H1 (cell line): ENCODE data around the gene GRIK1. TPM values are rescaled to one million over a fixed set of nuclear protein-coding genes. Genes with fewer than 3 reads are reported as not detected.

Source experiments
- CTCF ChIA-PET: fragments of 300-600 bp; sonication (Branson Sonifier 250); formaldehyde crosslinking; loops from one replicate; lab custom pipeline; 2021; ENCODE audit not compliant: partially characterized antibody; lab: Charles Lee
- POLR2A ChIA-PET: fragments of 300-600 bp; sonication (Branson Sonifier 250); formaldehyde crosslinking; loops from one replicate; lab custom pipeline; 2021; ENCODE audit warnings: inconsistent platforms; ENCODE audit not compliant: partially characterized antibody; lab: Charles Lee
- DNase-seq, 2 experiments: peaks; one replicate each; pipeline versions ENCODE4 v3.0.0 to v3.0.0-alpha.2; 2010 to 2022; ENCODE audit warnings: low spot score in 2 of 2, low read depth in 1 of 2, mixed read lengths in 1 of 2
- FAIRE-seq: peaks from 2 replicates; lab custom pipeline; 2011; peaks lifted over from hg19 to GRCh38; lab: Jason Lieb, UNC
- H2AFZ ChIP-seq: 2 replicates; pipeline ENCODE4 v1.8.1; 2012; ENCODE audit warnings: low read length, inconsistent platforms
- H2AK5ac ChIP-seq: 2 replicates; pipeline ENCODE4 v1.6.1; 2013; ENCODE audit warnings: low read depth, low read length
- H2BK120ac ChIP-seq: replicated peaks from 2 replicates; pipeline ENCODE3; 2013; ENCODE audit warnings: low read depth, low read length, inconsistent platforms
- H2BK12ac ChIP-seq: 2 replicates; pipeline ENCODE4 v1.6.1; 2013; ENCODE audit warnings: low read depth, low read length
- H2BK15ac ChIP-seq: 2 replicates; pipeline ENCODE4 v1.6.1; 2013; ENCODE audit warnings: low read length
- H2BK20ac ChIP-seq: 2 replicates; pipeline ENCODE4 v1.6.1; 2013; ENCODE audit warnings: low read length
- H2BK5ac ChIP-seq: 2 replicates; pipeline ENCODE4 v1.6.1; 2013; ENCODE audit warnings: low read depth, low read length
- H3K14ac ChIP-seq: 2 replicates; pipeline ENCODE4 v1.6.1; 2013; ENCODE audit warnings: inconsistent platforms; ENCODE audit not compliant: insufficient read length
- H3K18ac ChIP-seq: 2 replicates; pipeline ENCODE4 v1.6.1; 2013; ENCODE audit warnings: low read length; ENCODE audit errors: extremely low read depth
- H3K23ac ChIP-seq: 2 replicates; pipeline ENCODE4 v1.6.1; 2013; ENCODE audit warnings: inconsistent platforms; ENCODE audit not compliant: insufficient read length
- H3K23me2 ChIP-seq: 2 replicates; pipeline ENCODE4 v1.6.1; 2013; ENCODE audit warnings: low read depth, low read length
- H3K27ac ChIP-seq: 2 replicates; pipeline ENCODE4 v1.6.1; 2011; ENCODE audit warnings: low read depth, low read length, inconsistent platforms
- H3K27me3 ChIP-seq, 4 experiments: replicated peaks in 1 of 4; 1 replicate in 1 of 4; 2 replicates in 3 of 4; pipeline versions ENCODE4 v1.6.1 to v1.8.1; 2011 to 2013; ENCODE audit warnings: low read length in 3 of 4, mild to moderate bottlenecking in 3 of 4, inconsistent platforms in 2 of 4, mixed read lengths in 2 of 4, moderate library complexity in 1 of 4; ENCODE audit not compliant: control insufficient read depth in 3 of 4, insufficient read depth in 3 of 4; ENCODE audit errors: extremely low read depth in 1 of 4
- H3K36me3 ChIP-seq, 4 experiments: 2 replicates each; pipeline versions ENCODE4 v1.6.1 to v1.8.1; 2011 to 2013; ENCODE audit warnings: mild to moderate bottlenecking in 4 of 4, low read length in 3 of 4, moderate library complexity in 2 of 4, control low read depth in 1 of 4, inconsistent platforms in 1 of 4; ENCODE audit not compliant: insufficient read depth in 4 of 4, control insufficient read depth in 2 of 4
- H3K4ac ChIP-seq: replicated peaks from 2 replicates; pipeline ENCODE3; 2013; ENCODE audit warnings: low read length, low read depth, mixed read lengths, inconsistent platforms; ENCODE audit not compliant: insufficient read length
- H3K4me1 ChIP-seq, 4 experiments: replicated peaks in 1 of 4; 1 replicate in 1 of 4; 2 replicates in 3 of 4; pipeline versions ENCODE4 v1.6.1 to v1.8.1; 2011 to 2013; ENCODE audit warnings: low read length in 3 of 4, inconsistent platforms in 2 of 4, mixed read lengths in 1 of 4; ENCODE audit not compliant: insufficient read depth in 4 of 4, control insufficient read depth in 3 of 4
- H3K4me2 ChIP-seq, 2 experiments: 2 replicates each; pipeline versions ENCODE4 v1.6.1 to v1.8.1; 2011 to 2013; ENCODE audit warnings: low read depth in 2 of 2, low read length in 2 of 2, control low read depth in 1 of 2, inconsistent platforms in 1 of 2, mild to moderate bottlenecking in 1 of 2; ENCODE audit not compliant: insufficient read depth in 1 of 2
- H3K4me3 ChIP-seq, 4 experiments: fragments of 200-600, 300-600 bp in 1 of 4; sonication (generic), shearing (Covaris generic), sonication (Bioruptor Twin) in 1 of 4; 2 replicates each; pipeline versions ENCODE4 v1.5.1 to v1.8.1; 2011 to 2016; ENCODE audit warnings: low read length in 4 of 4, low read depth in 3 of 4, control low read depth in 2 of 4, inconsistent platforms in 2 of 4, mild to moderate bottlenecking in 2 of 4, mixed read lengths in 1 of 4, moderate library complexity in 1 of 4; ENCODE audit not compliant: insufficient read depth in 2 of 4; ENCODE audit errors: extremely low read depth in 1 of 4
- H3K56ac ChIP-seq: replicated peaks from 2 replicates; pipeline ENCODE3; 2013; ENCODE audit warnings: low read depth, mild to moderate bottlenecking, mixed read lengths, low read length, inconsistent platforms; ENCODE audit not compliant: insufficient read length
- H3K79me1 ChIP-seq: 2 replicates; pipeline ENCODE4 v1.6.1; 2013; ENCODE audit warnings: low read depth, low read length, control low read depth
- H3K79me2 ChIP-seq, 2 experiments: 2 replicates each; pipeline versions ENCODE4 v1.6.1 to v1.8.1; 2012 to 2013; ENCODE audit warnings: low read length in 2 of 2, mild to moderate bottlenecking in 2 of 2, inconsistent platforms in 1 of 2; ENCODE audit not compliant: insufficient read depth in 2 of 2, control insufficient read depth in 1 of 2
- H3K9ac ChIP-seq, 4 experiments: replicated peaks in 1 of 4; 1 replicate in 1 of 4; 2 replicates in 3 of 4; pipeline versions ENCODE4 v1.6.1 to v1.8.1; 2011 to 2013; ENCODE audit warnings: low read depth in 3 of 4, low read length in 3 of 4, control low read depth in 2 of 4, mild to moderate bottlenecking in 2 of 4, moderate library complexity in 2 of 4, inconsistent platforms in 1 of 4; ENCODE audit errors: extremely low read depth in 1 of 4
- H3K9me3 ChIP-seq, 2 experiments: 2 replicates each; pipeline versions ENCODE4 v1.6.1 to v1.8.1; 2012 to 2013; ENCODE audit warnings: mild to moderate bottlenecking in 2 of 2, moderate library complexity in 2 of 2, control low read depth in 1 of 2, inconsistent platforms in 1 of 2, low read depth in 1 of 2, low read length in 1 of 2, mixed read lengths in 1 of 2; ENCODE audit not compliant: insufficient read depth in 2 of 2
- H4K20me1 ChIP-seq, 2 experiments: replicated peaks in 1 of 2; 2 replicates each; pipeline versions ENCODE3 to v1.8.1; 2011 to 2013; ENCODE audit warnings: inconsistent platforms in 2 of 2, low read length in 2 of 2, mild to moderate bottlenecking in 1 of 2; ENCODE audit not compliant: insufficient read depth in 2 of 2, control insufficient read depth in 1 of 2
- H4K5ac ChIP-seq: 2 replicates; pipeline ENCODE4 v1.6.1; 2013; ENCODE audit warnings: low read length, low read depth, mixed read lengths, inconsistent platforms; ENCODE audit not compliant: insufficient read length
- H4K8ac ChIP-seq: 2 replicates; pipeline ENCODE4 v1.8.0; 2013; ENCODE audit warnings: mild to moderate bottlenecking, moderate library complexity, low read length, inconsistent platforms; ENCODE audit not compliant: insufficient read depth; ENCODE audit errors: extremely low read depth
- H4K91ac ChIP-seq: replicated peaks from 2 replicates; pipeline ENCODE3; 2013; ENCODE audit warnings: low read length, mixed read lengths, inconsistent platforms; ENCODE audit not compliant: insufficient read length
- MAFK ChIP-seq: IDR thresholded peaks from 2 replicates; pipeline ENCODE4 v1.6.1; 2012; ENCODE audit warnings: low read depth, mild to moderate bottlenecking, improper control_type of control experiment, low read length
- RFX5 ChIP-seq: IDR thresholded peaks from 2 replicates; pipeline ENCODE4 v1.6.1; 2011; ENCODE audit warnings: low read depth, low read length, improper control_type of control experiment, borderline replicate concordance
- RXRA ChIP-seq: IDR thresholded peaks from 2 replicates; pipeline ENCODE4 v1.6.1; 2011; ENCODE audit warnings: low read depth, mild to moderate bottlenecking, low read length, moderate library complexity; ENCODE audit not compliant: insufficient read depth
- TCF12 ChIP-seq: IDR thresholded peaks from 2 replicates; pipeline ENCODE4 v1.6.1; 2011; ENCODE audit warnings: low read depth, mild to moderate bottlenecking, low read length
- WGBS, 2 experiments: shearing (Covaris generic) in 1 of 2; methylation state at CpG; one replicate each; pipeline versions ENCODE4 v1.1.6 to v1.1.7; 2013 to 2015; ENCODE audit warnings: low lambda C conversion rate in 2 of 2, mixed read lengths in 2 of 2, inconsistent platforms in 1 of 2, low coverage in 1 of 2, missing lambda C conversion rate in 1 of 2; ENCODE audit not compliant: insufficient replicate concordance in 2 of 2, insufficient coverage in 1 of 2, insufficient read length in 1 of 2; ENCODE audit errors: extremely low coverage in 1 of 2, missing lambda C conversion rate in 1 of 2; 5-methylcytosine and 5-hydroxymethylcytosine counted together
- polyA plus RNA-seq, 7 experiments: library from polyadenylated mRNA; depleted of rRNA in 3 of 7; stranded (reverse) in 5 of 7; unstranded in 2 of 7; fragments of >200 nt in 5 of 7; fragments of 200-250 nt in 2 of 7; gene quantifications; 1 replicate in 5 of 7; 2 replicates in 1 of 7; 4 replicates in 1 of 7; pipeline versions ENCODE4 v1.2.1 to v1.2.3, GENCODE V29; 2011 to 2013; ENCODE audit warnings: missing spikeins in 2 of 7, mixed read lengths in 2 of 7
- total RNA-seq: library from RNA; stranded (reverse); fragmentation: NEBNext Ultra II Directional; extraction: Animal tissue kit (Norgen Biotek cat#: 25700); gene quantifications from 2 replicates; pipeline ENCODE4 v1.2.1, GENCODE V29; 2021

Gene GRIK1
- total and polyA plus RNA-seq, 2 of the 8 experiments (the other 6 are each of a cell fraction or from before 2014, with no cell fraction given), result 0.11 to 0.32 TPM

DNA sequence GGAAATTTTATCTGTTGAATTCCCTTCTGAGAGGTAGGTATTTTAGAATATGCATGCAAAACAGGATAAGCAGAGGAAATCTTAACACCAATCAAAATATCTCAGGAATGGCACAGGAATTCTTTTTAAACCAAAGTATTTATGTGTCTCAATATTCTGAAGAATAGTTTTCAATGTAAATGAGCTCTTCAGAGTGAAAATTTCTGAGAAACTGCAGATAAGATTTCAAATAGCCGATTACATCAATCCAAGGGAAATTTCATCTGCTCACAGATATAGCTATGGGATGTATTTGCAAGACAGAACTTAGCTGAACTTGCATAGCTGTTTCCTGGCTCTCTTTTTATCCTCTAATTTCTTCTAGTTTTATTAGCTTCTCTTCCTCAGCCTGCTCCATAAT lies 209.5 kb downstream of the GRIK1 start:
- Histone ChIP-seq H4K8ac (no peak overlapping the region), H4K20me1 (no peaks in the 10 kb centered on the region), H3K23me2 (no peaks in the 10 kb centered on the region), H3K18ac (no peak overlapping the region), H3K27me3 (no peaks in the 10 kb centered on the region), H3K4me3 (no peak overlapping the region), H3K79me2 (no peaks in the 10 kb centered on the region), H3K4ac (no peak overlapping the region), H3K4me2 (no peak overlapping the region), H2AK5ac (no peak overlapping the region), H3K9me3 (no peaks in the 10 kb centered on the region), H3K23ac (no peak overlapping the region), H2AFZ (no peak overlapping the region), H2BK15ac (no peak overlapping the region), H2BK120ac (no peak overlapping the region), H4K5ac (no peak overlapping the region), H2BK12ac (no peak overlapping the region), H3K36me3 (no peaks in the 10 kb centered on the region), H2BK20ac (no peak overlapping the region), H4K91ac (no peak overlapping the region), H3K14ac (no peak overlapping the region)
- 95% methylated on average over 1 of the region's 1 CpG; no CpG with 5 or more reads in 1 of the 2 experiments for WGBS, 2 experiments
- DNase-seq (no peak), FAIRE-seq (no peak)
- ChIA-PET POLR2A (no interaction called here), CTCF (no interaction called here)
- TF ChIP-seq RFX5 (no peak), MAFK (no peak), TCF12 (no peak), RXRA (no peak)
- TF ChIP-seq, all 59 proteins: peak for 0
- Histone ChIP-seq H3K79me1 (no peaks in the 10 kb centered on the region), H3K27ac (no peak overlapping the region), H3K56ac (no peak overlapping the region), H3K4me1 (no peaks in the 10 kb centered on the region), H2BK5ac (no peak overlapping the region), H3K9ac (no peak overlapping the region)
